ENCODE data around the gene CTDSPL. TPM values are rescaled to one million over a fixed set of nuclear protein-coding genes. Genes with fewer than 3 reads are reported as not detected.

The CTDSPL gene
- total RNA-seq, 1 experiment from 2014 or later: 34.4 TPM

- CTCF ChIA-PET: no interaction called here
These were observed 42.1 kb downstream of the CTDSPL start for GRCh38 chr3:37903734-37904133.

More at GRCh38 chr3:37903734-37904133, 42.1 kb downstream of the CTDSPL start:
- RAD21 ChIA-PET (ENCODE audit: low non-redundant PET in 1 of 2, low total read pairs in 2 of 2, uncharacterized antibody in 2 of 2, unreplicated experiment in 2 of 2): no interaction called here
- no peaks in the 10 kb centered on the region for H3K9me3 ChIP-seq (ENCODE audit: control insufficient read depth in 1 of 2, insufficient read depth in 1 of 2, low read depth in 1 of 2, low read length in 2 of 2)
- no peaks in the 10 kb centered on the region for H3K36me3 ChIP-seq (ENCODE audit: control insufficient read depth in 1 of 2, insufficient read depth in 2 of 2, low read length in 2 of 2)
- POLR2A ChIA-PET: no interaction called here
- ATAC-seq (no peak), DNase-seq (ENCODE audit: low read depth, low spot score) (no peak)
- no peaks in the 10 kb centered on the region; the same call in 1 of the 2 replicates for H3K79me2 ChIP-seq (ENCODE audit: insufficient read depth, low read length)
- H3K4me2 ChIP-seq (ENCODE audit: low read length): no peak overlapping the region
- H3K4me3 ChIP-seq (replicated peaks in 1 of 2; ENCODE audit: low read depth in 1 of 2, low read length in 2 of 2): no peak overlapping the region
- H3K4me1 ChIP-seq (ENCODE audit: control insufficient read depth in 1 of 2, insufficient read depth in 2 of 2, low read length in 2 of 2): peaks cover 27 to 32% of the 10 kb centered on the region in 2 experiments; a peak in 3 of 4 replicates
- no TSS peak for BruUV-seq (replicated peaks)
- no peaks in the 10 kb centered on the region for H3K9me2 ChIP-seq (ENCODE audit: insufficient read depth)
- no peaks in the 10 kb centered on the region for H4K20me1 ChIP-seq (ENCODE audit: insufficient read depth)
- TF ChIP-seq, protein P1, sequence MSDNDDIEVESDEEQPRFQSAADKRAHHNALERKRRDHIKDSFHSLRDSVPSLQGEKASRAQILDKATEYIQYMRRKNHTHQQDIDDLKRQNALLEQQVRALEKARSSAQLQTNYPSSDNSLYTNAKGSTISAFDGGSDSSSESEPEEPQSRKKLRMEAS (IDR thresholded peaks at IDR 0.05): no peak
- TF ChIP-seq JUND (IDR thresholded peaks at IDR 0.05): no peak
- TF ChIP-seq POLR2AphosphoS5 (IDR thresholded peaks at IDR 0.05; ENCODE audit: low read depth, low read length): no peak
- TF ChIP-seq YY1 (IDR thresholded peaks at IDR 0.05; ENCODE audit: extremely low read depth, insufficient replicate concordance, low read depth, low read length): no peak
- no peak for TF ChIP-seq POLR2A (IDR thresholded peaks at IDR 0.05; ENCODE audit: borderline replicate concordance, extremely low read depth, insufficient read depth, insufficient read length)
- TF ChIP-seq EGR1 (IDR thresholded peaks at IDR 0.05; ENCODE audit: low read depth): no peak
- TF ChIP-seq FOSL1 (IDR thresholded peaks at IDR 0.05; ENCODE audit: low read depth): no peak
- no peak for TF ChIP-seq ZFX (IDR thresholded peaks at IDR 0.05)
- no peak for TF ChIP-seq CBX3 (IDR thresholded peaks at IDR 0.05; ENCODE audit: low read depth)
- no peak for TF ChIP-seq RAD21 (IDR thresholded peaks at IDR 0.05; ENCODE audit: low read depth)
- TF ChIP-seq SP1 (IDR thresholded peaks at IDR 0.05; ENCODE audit: low read depth): no peak
- no peak for TF ChIP-seq SIN3A (IDR thresholded peaks at IDR 0.05; ENCODE audit: low read depth)
- TF ChIP-seq ATF3 (IDR thresholded peaks at IDR 0.05): no peak
- TF ChIP-seq ELF1 (IDR thresholded peaks at IDR 0.05; ENCODE audit: borderline replicate concordance, low read depth): no peak
- TF ChIP-seq, protein P2, sequence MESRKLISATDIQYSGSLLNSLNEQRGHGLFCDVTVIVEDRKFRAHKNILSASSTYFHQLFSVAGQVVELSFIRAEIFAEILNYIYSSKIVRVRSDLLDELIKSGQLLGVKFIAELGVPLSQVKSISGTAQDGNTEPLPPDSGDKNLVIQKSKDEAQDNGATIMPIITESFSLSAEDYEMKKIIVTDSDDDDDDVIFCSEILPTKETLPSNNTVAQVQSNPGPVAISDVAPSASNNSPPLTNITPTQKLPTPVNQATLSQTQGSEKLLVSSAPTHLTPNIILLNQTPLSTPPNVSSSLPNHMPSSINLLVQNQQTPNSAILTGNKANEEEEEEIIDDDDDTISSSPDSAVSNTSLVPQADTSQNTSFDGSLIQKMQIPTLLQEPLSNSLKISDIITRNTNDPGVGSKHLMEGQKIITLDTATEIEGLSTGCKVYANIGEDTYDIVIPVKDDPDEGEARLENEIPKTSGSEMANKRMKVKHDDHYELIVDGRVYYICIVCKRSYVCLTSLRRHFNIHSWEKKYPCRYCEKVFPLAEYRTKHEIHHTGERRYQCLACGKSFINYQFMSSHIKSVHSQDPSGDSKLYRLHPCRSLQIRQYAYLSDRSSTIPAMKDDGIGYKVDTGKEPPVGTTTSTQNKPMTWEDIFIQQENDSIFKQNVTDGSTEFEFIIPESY (IDR thresholded peaks at IDR 0.05; ENCODE audit: extremely low read depth, insufficient replicate concordance, low read length): no peak
- TF ChIP-seq EZH2phosphoT487 (IDR thresholded peaks at IDR 0.05; ENCODE audit: borderline replicate concordance): no peak
- TF ChIP-seq TCF7L2 (IDR thresholded peaks at IDR 0.05; ENCODE audit: borderline replicate concordance, extremely low read depth, insufficient read depth, insufficient read length): no peak
- no peaks in the 10 kb centered on the region for H3K27me3 ChIP-seq (ENCODE audit: insufficient read depth, low read length)
- intact Hi-C loops (cut with micrococcal nuclease): no loop called here
- H3K9ac ChIP-seq (ENCODE audit: low read length): no peak overlapping the region
- H2AFZ ChIP-seq (ENCODE audit: low read depth, low read length, poor library complexity, severe bottlenecking): no peak overlapping the region
- H3K27ac ChIP-seq (ENCODE audit: low read depth, low read length): no peak overlapping the region

All from HCT116 (cell line).